Effector memory CD4-positive, alpha-beta T cell (primary cell): ENCODE data around the gene MYL3.

ENCODE experiments used
- DNase-seq, 3 donors: peaks; one replicate each; pipeline ENCODE4 v3.0.0-alpha.2; 2020
- H3K27ac ChIP-seq: 2 replicates; pipeline ENCODE4 v1.7.0; 2013; ENCODE audit warnings: mild to moderate bottlenecking, low read length, moderate library complexity; ENCODE audit not compliant: insufficient read depth, poor library complexity, severe bottlenecking
- H3K27me3 ChIP-seq: replicated peaks from 2 replicates; pipeline ENCODE4 v1.7.0; 2013; ENCODE audit warnings: mild to moderate bottlenecking, low read length; ENCODE audit not compliant: insufficient read depth, control insufficient read depth, poor library complexity, severe bottlenecking
- H3K36me3 ChIP-seq: 2 replicates; pipeline ENCODE4 v1.7.0; 2013; ENCODE audit warnings: mild to moderate bottlenecking, low read length, moderate library complexity; ENCODE audit not compliant: control insufficient read depth, insufficient read depth
- H3K4me1 ChIP-seq: 2 replicates; pipeline ENCODE4 v1.7.0; 2013; ENCODE audit warnings: low read length, mild to moderate bottlenecking; ENCODE audit not compliant: control insufficient read depth, insufficient read depth, poor library complexity, severe bottlenecking
- H3K4me3 ChIP-seq: 2 replicates; pipeline ENCODE4 v1.7.0; 2013; ENCODE audit warnings: low read length, low read depth, mild to moderate bottlenecking; ENCODE audit not compliant: insufficient read depth, poor library complexity, severe bottlenecking
- H3K9me3 ChIP-seq: 2 replicates; pipeline ENCODE4 v1.7.0; 2013; ENCODE audit warnings: mild to moderate bottlenecking, low read length, moderate library complexity; ENCODE audit not compliant: control insufficient read depth

The MYL3 gene

GRCh38 chr3:46851364-46852333 lies 11.6 kb downstream of the MYL3 start:
- H3K27ac ChIP-seq: no peak overlapping the region
- no peaks in the 10 kb centered on the region for H3K36me3 ChIP-seq
- peaks cover 1% of the 10 kb centered on the region for H3K4me1 ChIP-seq
- no peak for DNase-seq
- no peaks in the 10 kb centered on the region for H3K9me3 ChIP-seq
- H3K4me3 ChIP-seq: no peak overlapping the region
- H3K27me3 ChIP-seq: no peaks in the 10 kb centered on the region

- Histone ChIP-seq H3K27me3 (no peaks in the 10 kb centered on the region), H3K27ac (no peak overlapping the region), H3K9me3 (no peaks in the 10 kb centered on the region), H3K4me1 (peaks cover 9% of the 10 kb centered on the region), H3K36me3 (no peaks in the 10 kb centered on the region), H3K4me3 (no peak overlapping the region)
- DNase-seq: no peak
These were observed 12.8 kb downstream of the MYL3 start for GRCh38 chr3:46850468-46850779.

GRCh38 chr3:46849686-46850467 lies 13.4 kb downstream of the MYL3 start:
- H3K36me3 ChIP-seq: no peaks in the 10 kb centered on the region
- DNase-seq: no peak
- H3K4me3 ChIP-seq: no peak overlapping the region
- no peak overlapping the region for H3K27ac ChIP-seq
- peaks cover 9% of the 10 kb centered on the region for H3K4me1 ChIP-seq
- H3K27me3 ChIP-seq: no peaks in the 10 kb centered on the region
- H3K9me3 ChIP-seq: no peaks in the 10 kb centered on the region

GRCh38 chr3:46849045-46849631 lies 14.1 kb downstream of the MYL3 start:
- no peaks in the 10 kb centered on the region for H3K36me3 ChIP-seq
- DNase-seq: no peak
- no peaks in the 10 kb centered on the region for H3K27me3 ChIP-seq
- H3K4me1 ChIP-seq: peaks cover 9% of the 10 kb centered on the region
- no peak overlapping the region for H3K27ac ChIP-seq
- H3K4me3 ChIP-seq: no peak overlapping the region
- no peaks in the 10 kb centered on the region for H3K9me3 ChIP-seq

- Histone ChIP-seq H3K27me3 (no peaks in the 10 kb centered on the region), H3K9me3 (no peaks in the 10 kb centered on the region), H3K4me3 (no peak overlapping the region), H3K27ac (no peak overlapping the region), H3K4me1 (peaks cover 9% of the 10 kb centered on the region), H3K36me3 (no peaks in the 10 kb centered on the region)
- DNase-seq: no peak
These were observed 14.8 kb downstream of the MYL3 start for GRCh38 chr3:46848271-46849044.

- DNase-seq: no peak
- Histone ChIP-seq H3K9me3 (no peaks in the 10 kb centered on the region), H3K36me3 (no peaks in the 10 kb centered on the region), H3K4me3 (no peak overlapping the region), H3K27ac (no peak overlapping the region), H3K27me3 (no peaks in the 10 kb centered on the region), H3K4me1 (peaks cover 9% of the 10 kb centered on the region)
These were observed 15.5 kb downstream of the MYL3 start for GRCh38 chr3:46847744-46848143.

GRCh38 chr3:46846624-46847542 lies 16.4 kb downstream of the MYL3 start:
- Histone ChIP-seq H3K4me3 (peak overlapping the region; percentile 54), H3K27me3 (no peaks in the 10 kb centered on the region), H3K4me1 (peaks cover 9% of the 10 kb centered on the region), H3K27ac (no peak overlapping the region), H3K9me3 (no peaks in the 10 kb centered on the region), H3K36me3 (no peaks in the 10 kb centered on the region)
- no peak for DNase-seq

GRCh38 chr3:46845860-46846623 lies 17.2 kb downstream of the MYL3 start:
- H3K36me3 ChIP-seq: no peaks in the 10 kb centered on the region
- no peaks in the 10 kb centered on the region for H3K9me3 ChIP-seq
- peaks cover 9% of the 10 kb centered on the region for H3K4me1 ChIP-seq
- H3K27ac ChIP-seq: peak overlapping the region; percentile 8
- peak overlapping the region; percentile 54 for H3K4me3 ChIP-seq
- H3K27me3 ChIP-seq: no peaks in the 10 kb centered on the region
- peak; percentile 60 to 64 (median 63) for DNase-seq
